Measurements from ENCODE around the gene SCN5A.

Gene SCN5A

GRCh38 chr3:38649500-38650247 is at the start of gene SCN5A:
TSS of gene SCN5A (minus strand) at chr3:38649687. CDS start at chr3:38633307, 16,380 bp downstream.
- peak; percentile 53 to 63 for DNase-seq

GRCh38 chr3:38698760-38699159 is 49.3 kb upstream of the SCN5A start:
- no peak for DNase-seq

GRCh38 chr3:38698061-38698460 is 48.6 kb upstream of the SCN5A start:
- no peak for DNase-seq

GRCh38 chr3:38696034-38696433 is 46.5 kb upstream of the SCN5A start:
- DNase-seq, result no peak

GRCh38 chr3:38690185-38690584 is 40.7 kb upstream of the SCN5A start:
- no peak for DNase-seq

DNA sequence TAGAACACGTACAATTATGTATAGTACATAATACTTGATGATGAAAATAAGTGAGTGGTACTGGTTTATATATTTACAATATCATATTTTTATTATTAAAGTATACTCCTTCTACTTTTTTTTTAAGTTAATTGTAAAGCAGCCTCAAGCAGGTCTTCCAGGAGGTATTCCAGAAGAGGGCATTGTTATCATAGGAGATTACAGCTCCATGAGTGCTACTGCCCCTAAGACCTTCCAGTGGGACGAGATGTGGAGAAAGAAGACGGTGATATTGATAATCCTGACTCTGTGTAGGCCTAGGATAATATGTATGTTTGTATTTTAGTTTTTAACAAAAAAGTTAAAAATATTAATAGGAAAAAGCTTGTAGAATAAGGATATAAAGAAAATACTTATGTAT is 40.3 kb upstream of the SCN5A start:
- DNase-seq, result no peak

GRCh38 chr3:38689346-38689745 is 39.9 kb upstream of the SCN5A start:
- no peak for DNase-seq

GRCh38 chr3:38687321-38687720 is 37.8 kb upstream of the SCN5A start:
- DNase-seq, result no peak

DNA sequence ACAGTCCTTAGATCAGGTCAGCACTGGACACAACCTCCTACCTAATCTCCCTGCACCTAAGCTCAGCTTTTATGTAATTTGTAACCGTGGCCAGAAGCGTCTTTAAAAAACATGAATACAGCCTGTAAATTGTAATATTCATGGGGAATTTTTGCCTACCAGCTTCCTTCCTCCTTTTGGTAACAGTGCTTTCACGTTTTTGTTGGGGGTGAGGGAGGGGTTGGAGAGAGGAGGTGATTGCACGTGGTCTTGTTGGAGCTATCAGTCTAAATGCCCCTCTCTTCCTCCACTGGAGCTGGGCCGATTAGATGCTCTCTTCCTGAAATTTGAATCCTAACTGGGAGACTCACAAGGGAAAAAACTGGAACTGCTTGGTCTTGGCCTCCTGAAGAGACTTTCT is 35.1 kb upstream of the SCN5A start:
- no peak for DNase-seq

- no peak for DNase-seq
Measured at GRCh38 chr3:38669668-38670067, 20.2 kb upstream of the SCN5A start.

DNA sequence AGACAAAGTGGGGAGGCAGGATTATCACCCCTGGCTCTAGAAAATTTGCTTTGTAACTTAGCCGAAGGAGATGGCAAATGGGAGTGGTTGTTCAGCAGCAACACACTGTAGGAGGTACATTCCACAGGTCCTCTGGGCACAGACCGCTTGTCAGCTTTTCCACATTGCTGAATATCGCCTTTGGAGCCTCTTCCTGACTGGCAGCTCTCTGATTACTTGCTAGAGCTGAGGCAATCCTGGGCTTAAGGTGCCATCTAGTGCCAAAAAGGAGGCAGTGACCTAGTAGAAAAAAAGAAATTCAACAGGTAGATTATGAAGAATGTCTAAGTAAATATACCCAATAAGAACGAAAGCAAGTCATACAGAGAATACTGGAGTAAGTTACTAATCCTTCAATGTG is 13.1 kb upstream of the SCN5A start:
- DNase-seq, result no peak

- DNase-seq, result no peak
Measured at GRCh38 chr3:38658841-38659240, 9.4 kb upstream of the SCN5A start.

- DNase-seq, result no peak
Measured at GRCh38 chr3:38657369-38657768, 7.9 kb upstream of the SCN5A start.

GRCh38 chr3:38655708-38656300 is 6.3 kb upstream of the SCN5A start:
- peak in 1 of 2 donors; percentile 47 for DNase-seq

- no peak for DNase-seq
Measured at GRCh38 chr3:38653685-38654537, 4.4 kb upstream of the SCN5A start.

DNA sequence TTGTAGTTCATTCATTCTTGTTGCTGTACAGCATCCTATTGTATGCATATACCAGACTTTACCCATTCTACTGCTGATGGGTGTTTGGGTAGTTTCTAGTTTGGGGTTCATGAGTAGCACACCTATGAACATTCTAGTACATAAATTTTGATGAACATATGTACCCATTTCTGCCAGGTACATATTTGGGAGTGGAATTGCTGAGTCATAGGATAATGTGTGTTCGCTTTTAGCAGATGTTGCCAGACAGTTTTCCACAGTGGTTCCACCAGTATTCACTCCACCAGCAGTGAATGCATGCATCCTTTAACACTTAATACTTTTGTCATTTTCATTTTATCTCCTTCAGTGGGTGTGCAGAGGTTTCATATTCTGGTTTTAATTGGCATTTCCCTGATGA is 3.4 kb upstream of the SCN5A start:
- DNase-seq, result no peak

- peak; percentile 70 to 78 for DNase-seq
Measured at GRCh38 chr3:38651153-38651789, 1.8 kb upstream of the SCN5A start.

- DNase-seq, result peak in 1 of 2 donors; percentile 7
Measured at GRCh38 chr3:38650248-38650951, 913 bp upstream of the SCN5A start.

DNA sequence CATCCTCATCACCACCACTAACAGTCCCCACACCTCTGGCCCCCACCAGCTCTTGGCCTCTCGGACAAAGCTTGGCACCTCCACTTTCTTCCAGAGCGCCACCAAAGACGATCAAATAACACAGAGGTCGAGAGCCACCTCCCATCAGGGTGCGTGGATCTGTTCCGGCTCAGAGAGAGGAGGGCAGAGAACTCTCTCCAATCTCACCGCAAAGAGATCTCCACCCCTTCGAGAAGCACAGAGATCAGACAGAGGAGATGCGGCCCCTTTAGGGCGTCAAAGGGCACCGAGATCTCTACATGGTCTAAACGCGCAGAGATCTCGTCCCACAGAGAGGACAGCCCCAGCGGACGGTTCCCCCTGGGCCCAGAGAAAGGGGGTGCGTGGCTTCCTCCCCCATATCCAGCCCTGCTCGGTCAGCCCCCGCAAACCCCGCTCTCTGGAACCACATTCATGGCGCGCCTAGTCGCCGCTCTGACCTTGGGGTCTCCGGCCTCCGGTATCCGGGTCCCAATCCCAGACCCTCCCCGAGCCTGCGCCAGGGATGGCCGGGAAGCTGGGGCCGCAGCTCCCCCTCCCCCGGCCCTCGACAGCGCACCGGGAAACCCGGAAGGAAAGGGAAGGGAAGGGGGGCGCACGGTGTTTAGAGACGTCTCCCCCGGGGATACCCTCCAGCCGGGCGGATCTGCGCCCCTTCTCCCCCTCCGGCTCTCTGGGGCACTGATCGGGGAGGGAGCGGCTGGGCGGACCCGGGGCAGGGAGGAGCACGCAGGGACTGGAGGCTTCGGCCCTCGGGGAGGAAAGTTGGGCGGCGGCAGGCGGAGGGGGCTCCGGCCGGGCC is 608 bp downstream of the SCN5A start:
- DNase-seq, result no peak

DNA sequence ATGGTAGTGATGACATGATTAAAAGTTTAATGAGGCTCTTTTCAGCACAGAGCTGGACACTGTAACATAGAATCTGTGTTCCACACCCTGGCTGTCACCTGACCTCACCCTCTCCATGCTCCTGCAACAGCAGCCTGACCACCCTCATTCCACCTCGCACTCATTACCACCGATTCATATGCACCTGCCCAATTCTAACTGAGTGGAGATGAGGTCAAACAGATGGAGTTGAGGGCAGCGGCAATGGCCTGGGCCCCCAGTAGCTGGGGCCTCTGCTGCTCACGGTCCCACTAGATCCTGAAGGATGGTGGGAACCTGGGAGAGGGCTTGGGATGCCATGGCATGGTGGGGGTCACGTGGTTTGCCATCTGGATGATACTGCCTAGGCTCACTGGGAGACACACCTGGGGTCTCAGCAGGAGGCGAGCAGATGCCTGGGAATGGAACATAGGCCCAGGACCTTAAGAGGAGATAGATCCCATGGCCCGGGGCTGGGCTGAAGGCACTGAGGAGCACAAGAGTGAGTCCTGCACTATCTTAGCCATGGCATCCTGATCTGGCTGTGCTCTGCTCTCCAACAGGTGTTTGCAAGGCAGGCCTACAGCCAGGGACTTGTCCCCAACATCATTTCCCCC is 1.3 kb downstream of the SCN5A start:
- DNase-seq, result no peak

All from CD4-positive, alpha-beta T cell treated with Interleukin-1 beta for 1 hour (primary cell).